DMS114 treated with DMSO at 0.1 percent for 48 hours (cell line): ENCODE measurements around the gene ITGB3BP.
A peak's percentile ranks its signal among the peaks of the same experiment; 100 is the strongest.
"Not testable (repeated sequence)": the region's sequence is repeated elsewhere in the genome, so short reads cannot be mapped to it uniquely, and the experiment has no call there.

Source experiments
- DNase-seq: peaks from one replicate; lab custom pipeline; 2025; ENCODE audit not compliant: unreplicated experiment; lab: John Stamatoyannopoulos, UW

Gene ITGB3BP

DNA sequence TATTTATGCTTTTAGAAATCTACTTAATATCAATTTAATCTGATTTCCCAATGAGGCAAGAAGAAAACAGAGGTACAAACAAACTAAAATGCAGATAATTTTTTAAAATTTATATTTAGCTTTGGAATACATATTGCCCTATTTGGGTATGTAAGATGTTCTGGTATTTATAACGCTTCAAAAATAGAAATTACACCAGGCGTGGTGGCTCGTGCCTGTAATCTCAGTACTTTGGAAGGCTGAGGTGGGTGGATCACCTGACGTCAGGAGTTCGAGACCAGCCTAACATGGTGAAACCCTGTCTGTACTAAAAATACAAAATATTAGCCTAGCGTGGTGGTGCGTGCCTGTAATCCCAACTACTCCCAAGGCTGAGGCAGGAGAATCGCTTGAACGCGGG lies 13.3 kb downstream of the ITGB3BP start:
- no peak for DNase-seq

DNA sequence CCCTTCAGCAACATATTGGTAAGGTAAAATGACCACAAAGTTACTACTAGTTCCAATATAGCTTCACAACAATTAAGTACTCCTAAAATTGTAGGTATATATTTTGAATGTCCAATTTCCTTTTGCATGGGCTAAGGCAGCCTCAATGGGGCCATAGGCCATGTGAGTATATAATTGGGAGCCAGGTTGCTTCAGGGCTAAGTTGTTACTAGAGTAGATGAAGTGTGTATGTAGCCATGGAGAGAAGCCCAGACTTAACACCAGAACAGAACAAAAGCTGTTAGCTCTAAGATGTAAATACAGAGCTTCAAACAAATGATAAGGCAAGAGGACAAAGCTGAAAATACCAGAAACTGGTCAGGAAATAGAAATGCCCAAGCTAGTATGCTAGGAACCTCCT lies 16.2 kb downstream of the ITGB3BP start:
- no peak for DNase-seq

DNA sequence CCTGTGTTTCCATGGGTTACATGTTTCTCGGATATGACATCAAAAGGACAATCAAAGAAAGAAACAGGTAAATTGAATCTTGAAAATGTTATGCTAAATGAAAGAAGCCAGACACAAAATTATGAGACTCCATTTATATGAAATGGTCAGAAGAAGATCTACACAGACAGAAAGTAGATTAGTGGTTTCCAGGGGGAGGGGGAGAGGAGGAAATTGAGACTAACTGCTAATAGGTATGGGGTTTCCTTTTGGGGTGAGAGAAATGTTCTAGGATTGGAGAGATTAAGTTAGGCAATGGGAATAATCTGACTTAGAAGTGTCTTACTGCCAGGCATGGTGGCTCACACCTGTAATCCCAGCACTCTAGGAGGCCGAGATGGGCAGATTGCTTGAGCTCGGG lies 21.8 kb downstream of the ITGB3BP start:
- DNase-seq: no peak

- DNase-seq: no peak
Measured at GRCh38 chr1:63498106-63498505, 24.9 kb downstream of the ITGB3BP start.

- no peak for DNase-seq
Measured at GRCh38 chr1:63497577-63497976, 25.4 kb downstream of the ITGB3BP start.

DNA sequence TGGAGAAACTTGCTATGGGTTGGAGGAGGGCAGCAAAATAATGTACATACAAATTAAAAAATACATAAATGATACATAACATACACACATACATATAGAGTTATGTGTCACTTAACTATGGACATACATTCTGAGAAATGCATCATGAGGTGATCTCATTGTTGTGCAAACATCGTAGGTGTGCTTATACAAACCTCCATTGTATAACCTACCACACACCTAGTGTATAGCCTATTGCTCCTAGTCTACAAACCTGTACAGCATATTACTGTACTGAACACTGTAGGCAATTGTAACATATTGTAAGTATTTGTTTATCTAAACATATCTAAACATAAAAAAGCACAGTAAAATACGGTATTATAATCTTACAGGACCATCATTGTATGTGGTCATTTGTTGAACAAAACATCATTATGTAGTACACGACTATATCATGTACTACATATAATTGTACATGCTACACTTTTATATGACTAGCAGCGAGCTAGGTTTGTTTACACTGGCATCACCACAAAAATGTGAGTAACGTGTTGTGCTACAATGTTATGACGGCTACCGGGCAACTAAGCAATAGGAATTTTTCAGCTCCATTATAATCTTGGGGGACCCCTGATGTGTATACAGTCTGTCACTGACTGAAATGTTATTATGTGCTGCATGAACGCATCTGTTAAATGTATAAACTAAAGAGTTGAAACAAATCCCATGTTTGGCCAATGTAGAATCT lies 35.5 kb downstream of the ITGB3BP start:
- no peak for DNase-seq

- no peak for DNase-seq
Measured at GRCh38 chr1:63486629-63487028, 36.4 kb downstream of the ITGB3BP start.

DNA sequence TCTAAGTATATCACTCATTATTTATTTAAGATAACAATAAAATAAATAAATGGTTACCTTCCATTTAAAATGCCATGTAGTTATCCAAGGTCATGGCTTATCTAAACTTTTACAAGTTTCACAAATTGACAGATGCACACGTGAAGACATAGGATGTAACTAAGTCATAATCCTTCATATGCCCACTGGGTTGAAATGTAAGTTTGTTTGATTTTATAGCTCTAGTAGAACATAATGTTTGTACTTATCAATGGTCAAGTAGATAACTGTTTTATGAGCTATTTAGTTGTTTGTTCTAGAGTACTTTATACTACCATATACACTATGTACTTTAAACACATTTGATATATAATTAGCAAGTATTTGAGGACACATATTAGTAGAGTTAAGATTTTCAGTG lies 43.0 kb downstream of the ITGB3BP start:
- DNase-seq: no peak

DNA sequence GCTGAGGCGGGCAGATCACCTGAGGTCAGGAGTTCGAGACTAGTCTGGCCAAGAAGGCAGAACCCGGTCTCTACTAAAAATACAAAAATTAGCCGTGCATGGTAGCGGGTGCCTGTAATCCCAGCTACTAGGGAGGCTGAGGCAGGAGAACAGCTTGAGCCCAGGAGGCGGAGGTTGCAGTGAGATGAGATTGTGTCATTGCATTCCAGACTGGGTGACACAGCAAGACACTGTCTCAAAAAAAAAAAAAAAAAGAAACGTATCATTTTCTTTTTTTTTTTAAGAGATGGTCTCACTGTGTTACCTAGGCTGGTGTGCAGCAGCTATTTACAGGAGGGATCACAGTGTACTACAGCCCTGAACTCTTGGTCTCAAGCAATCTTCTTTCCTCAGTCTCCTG lies 47.3 kb downstream of the ITGB3BP start:
- no peak for DNase-seq

DNA sequence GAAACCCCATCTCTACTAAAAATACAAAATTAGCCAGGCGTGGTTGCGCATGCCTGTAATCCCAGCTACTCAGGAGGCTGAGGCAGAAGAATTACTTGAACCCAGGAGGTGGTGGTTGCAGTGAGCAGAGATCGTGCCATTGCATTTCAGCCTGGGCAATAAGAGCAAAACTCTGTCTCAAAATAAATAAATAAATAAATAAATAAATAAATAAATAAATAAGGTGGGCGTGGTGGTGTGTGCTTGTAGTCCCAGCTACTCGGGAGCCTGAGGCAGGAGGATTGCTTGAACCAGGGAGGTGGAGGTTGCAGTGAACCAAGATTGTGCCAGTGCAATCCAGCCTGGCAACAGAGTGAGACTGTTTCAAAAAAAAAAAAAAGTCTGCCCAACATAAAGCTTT lies 54.3 kb downstream of the ITGB3BP start:
- not testable (repeated sequence) for DNase-seq

DNA sequence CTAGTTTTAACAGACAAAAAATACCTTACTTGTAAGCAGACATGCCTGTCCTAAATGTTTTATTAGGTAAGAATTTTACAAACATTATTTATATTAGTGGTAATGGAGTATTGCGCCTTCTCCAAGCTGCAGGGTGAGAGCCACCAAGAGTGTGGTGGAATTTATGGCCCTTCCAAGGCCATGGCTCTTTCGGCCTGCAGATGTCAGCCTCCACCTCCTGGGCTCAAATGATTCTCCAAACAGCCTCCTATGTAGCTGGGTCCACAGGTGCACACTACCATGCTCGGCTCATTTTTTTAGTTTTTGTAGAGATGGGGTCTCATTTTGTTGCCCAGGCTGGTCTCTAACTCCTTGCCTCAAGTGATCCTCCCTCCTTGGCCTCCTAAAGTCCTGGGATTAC lies 56.3 kb downstream of the ITGB3BP start:
- no peak for DNase-seq

GRCh38 chr1:63466181-63466580 lies 56.8 kb downstream of the ITGB3BP start:
- no peak for DNase-seq

DNA sequence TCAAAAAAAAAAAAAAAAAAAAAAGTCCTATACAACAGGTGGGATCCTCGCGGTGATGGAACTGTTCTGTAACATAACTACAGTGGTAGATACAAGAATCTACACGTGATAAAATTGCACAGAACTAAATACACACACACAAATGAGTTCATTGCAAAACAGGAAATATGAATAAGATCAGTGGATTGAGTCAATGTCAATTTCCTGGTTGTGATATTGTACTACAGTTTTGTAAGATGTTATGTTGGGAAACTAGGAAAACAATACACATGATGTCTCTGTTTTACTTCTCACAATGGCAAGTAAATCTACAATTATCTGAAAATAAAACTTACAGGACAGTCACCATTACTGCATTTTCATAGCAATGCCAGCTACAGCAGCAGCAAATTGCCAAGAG lies 59.8 kb downstream of the ITGB3BP start:
- no peak for DNase-seq

DNA sequence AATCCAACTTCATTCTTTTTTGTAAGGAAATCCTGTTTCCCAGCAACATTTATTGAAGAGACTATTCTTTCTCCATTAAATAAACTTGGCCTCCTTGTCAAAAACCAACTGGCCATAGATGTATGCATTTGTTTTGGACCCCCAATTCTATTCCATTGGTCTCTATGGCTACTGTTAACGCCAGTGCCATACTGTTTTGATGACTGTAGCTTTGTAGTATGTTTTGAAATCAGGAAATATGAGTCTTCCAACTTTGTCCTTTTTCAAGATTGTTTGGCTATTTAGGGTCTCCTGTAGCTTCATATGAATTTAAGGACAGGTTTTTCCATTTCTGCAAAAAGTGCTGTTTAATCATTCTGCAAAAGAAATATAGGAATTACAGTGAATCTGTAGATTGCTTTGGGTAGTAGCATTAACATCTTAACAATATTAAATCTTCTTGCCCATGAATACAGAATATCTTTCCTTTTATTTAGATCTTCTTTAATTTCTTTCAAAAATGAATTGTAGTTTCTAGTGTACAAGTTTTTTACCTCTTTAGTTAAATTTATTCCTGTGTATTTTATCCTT lies 61.3 kb downstream of the ITGB3BP start:
- DNase-seq: no peak

- no peak for DNase-seq
Measured at GRCh38 chr1:63458750-63459149, 64.3 kb downstream of the ITGB3BP start.

- DNase-seq: peak; percentile 25
Measured at GRCh38 chr1:63454269-63454668, 68.8 kb downstream of the ITGB3BP start.

DNA sequence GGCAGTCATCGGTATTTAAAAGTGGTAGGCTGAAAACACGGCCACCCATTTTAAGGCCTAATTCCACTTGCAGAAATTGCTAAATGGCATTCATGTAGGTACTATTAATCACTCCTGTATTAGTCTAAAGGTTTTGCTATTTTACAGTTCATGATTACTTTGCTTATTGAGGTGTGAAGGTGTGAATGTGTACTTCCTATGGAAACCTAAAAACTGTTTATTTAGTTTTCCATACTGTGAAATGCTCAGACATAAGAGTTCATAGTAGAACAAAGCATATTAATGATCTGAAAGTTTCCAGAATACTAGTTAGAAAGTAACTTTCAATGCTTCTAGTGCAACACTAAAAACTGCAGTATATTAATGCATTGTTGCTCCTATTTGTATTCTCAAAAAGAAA lies 69.8 kb downstream of the ITGB3BP start:
- DNase-seq: no peak

DNA sequence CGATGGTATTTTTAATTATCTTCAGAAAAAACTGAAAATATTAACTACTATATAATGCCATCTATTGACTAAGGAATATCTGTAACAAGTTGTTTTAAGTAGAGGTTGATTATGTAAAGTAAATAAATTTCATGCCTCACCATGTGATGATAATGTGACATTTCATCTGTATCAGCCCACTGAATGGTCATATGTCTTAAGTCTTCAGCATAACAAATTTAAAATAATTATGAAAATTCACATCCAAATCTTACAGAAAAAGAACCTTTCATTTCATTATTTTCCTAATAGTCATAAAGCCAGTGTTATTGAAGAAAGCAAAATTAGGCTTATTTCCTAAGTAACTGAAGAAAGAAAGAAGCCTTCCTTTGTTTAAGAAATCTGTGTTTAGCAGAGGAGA lies 72.6 kb downstream of the ITGB3BP start:
- no peak for DNase-seq

DNA sequence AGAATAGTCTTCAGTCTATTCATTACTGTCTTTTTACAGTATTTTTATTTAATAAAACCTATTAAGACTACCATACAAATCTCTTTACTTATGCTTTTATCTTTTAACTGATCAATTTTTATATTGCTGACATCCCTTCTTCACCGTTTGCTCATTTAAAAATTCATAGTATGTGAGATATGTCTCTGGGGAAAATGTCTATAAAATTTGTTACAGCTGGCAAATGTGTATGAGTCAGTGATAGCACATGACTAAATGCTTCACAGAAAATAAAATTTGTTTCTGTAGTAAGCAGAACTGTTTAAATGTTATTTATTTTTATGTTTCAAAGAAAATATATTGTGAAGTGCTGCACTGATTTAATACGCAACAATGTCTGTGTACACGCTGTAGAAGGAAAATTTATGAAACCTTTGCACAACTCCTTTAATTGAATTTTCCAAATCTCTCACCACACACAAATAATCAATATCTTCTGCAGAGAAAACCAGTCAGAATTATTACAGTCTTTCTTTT lies 74.2 kb downstream of the ITGB3BP start:
- no peak for DNase-seq

- no peak for DNase-seq
Measured at GRCh38 chr1:63442141-63442475, 80.9 kb downstream of the ITGB3BP start.

DNA sequence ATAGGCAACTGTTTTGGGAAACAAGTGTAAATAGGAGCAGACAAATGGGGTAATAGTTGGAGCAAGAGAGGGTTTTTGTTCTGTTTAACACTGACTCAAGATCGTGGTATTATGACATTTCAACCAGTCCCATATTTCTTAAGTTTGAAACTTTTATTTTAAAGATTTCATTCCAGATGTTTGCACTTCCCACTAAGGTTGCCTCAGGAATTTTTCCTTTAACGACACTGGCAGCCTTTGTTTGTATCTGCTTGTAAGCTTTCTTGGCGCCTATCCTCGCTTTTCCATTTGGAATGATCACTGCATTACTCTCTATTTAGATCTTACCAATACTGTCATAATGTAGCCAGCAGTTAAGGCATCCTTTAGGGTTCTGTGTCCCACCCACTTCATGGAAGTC lies 87.9 kb downstream of the ITGB3BP start:
- no peak for DNase-seq

- no peak for DNase-seq
Measured at GRCh38 chr1:63429281-63429680, 93.7 kb downstream of the ITGB3BP start.

GRCh38 chr1:63428815-63429214 lies 94.2 kb downstream of the ITGB3BP start:
- DNase-seq: no peak
